GM20431 (cell line): ENCODE data around the gene GABRB3.

Experiments
- in situ Hi-C: fragments of 300-500 bp; cut with MseI, MboI; formaldehyde crosslinking; loops from one replicate; pipeline ENCODE4 v1.15.0; 2020; ENCODE audit warnings: low sequenced_read_pairs; ENCODE audit not compliant: unreplicated experiment

GABRB3 gene

GRCh38 chr15:26772154-26773066, at the start of gene GABRB3:
Gene GABRB3 (minus strand): TSS chr15:26773066.
- in situ Hi-C loops, result no loop called here

- in situ Hi-C loops, result no loop called here
Measured at GRCh38 chr15:26807517-26808427, 34.9 kb upstream of the GABRB3 start.

- in situ Hi-C loops, result no loop called here
Measured at GRCh38 chr15:26806574-26806973, 33.7 kb upstream of the GABRB3 start.

GRCh38 chr15:26806151-26806550, 33.3 kb upstream of the GABRB3 start:
- in situ Hi-C loops, result no loop called here

- in situ Hi-C loops, result no loop called here
Measured at GRCh38 chr15:26805470-26805869, 32.6 kb upstream of the GABRB3 start.

GRCh38 chr15:26804063-26804804, 31.4 kb upstream of the GABRB3 start:
- in situ Hi-C loops, result no loop called here

GRCh38 chr15:26790118-26790517, 17.3 kb upstream of the GABRB3 start:
- in situ Hi-C loops, result no loop called here

- in situ Hi-C loops, result no loop called here
Measured at GRCh38 chr15:26781816-26782215, 8.9 kb upstream of the GABRB3 start.

- in situ Hi-C loops, result no loop called here
Measured at GRCh38 chr15:26773917-26774316, 1.1 kb upstream of the GABRB3 start.

- in situ Hi-C loops, result no loop called here
Measured at GRCh38 chr15:26773067-26773877, 406 bp upstream of the GABRB3 start.

- in situ Hi-C loops, result no loop called here
Measured at GRCh38 chr15:26771578-26772153, 1.2 kb downstream of the GABRB3 start.

GRCh38 chr15:26771168-26771567, 1.7 kb downstream of the GABRB3 start:
- in situ Hi-C loops, result no loop called here

- in situ Hi-C loops, result no loop called here
Measured at GRCh38 chr15:26767169-26767670, 5.6 kb downstream of the GABRB3 start.

- in situ Hi-C loops, result no loop called here
Measured at GRCh38 chr15:26766262-26766661, 6.6 kb downstream of the GABRB3 start.

GRCh38 chr15:26759986-26760385, 12.9 kb downstream of the GABRB3 start:
- in situ Hi-C loops, result no loop called here

GRCh38 chr15:26758079-26758478, 14.8 kb downstream of the GABRB3 start:
- in situ Hi-C loops, result no loop called here

- in situ Hi-C loops, result no loop called here
Measured at GRCh38 chr15:26757141-26757540, 15.7 kb downstream of the GABRB3 start.

- in situ Hi-C loops, result no loop called here
Measured at GRCh38 chr15:26744894-26745293, 28.0 kb downstream of the GABRB3 start.

- in situ Hi-C loops, result no loop called here
Measured at GRCh38 chr15:26739791-26740190, 33.1 kb downstream of the GABRB3 start.
